Measurements from ENCODE around the gene GLS2. TPM values are rescaled to one million over a fixed set of nuclear protein-coding genes. Genes with fewer than 3 reads are reported as not detected.

GLS2 gene
- total RNA-seq, 4 donors from 2014 or later, result 2.1 to 3.1 (median 2.1) TPM; not detected in 1

DNA sequence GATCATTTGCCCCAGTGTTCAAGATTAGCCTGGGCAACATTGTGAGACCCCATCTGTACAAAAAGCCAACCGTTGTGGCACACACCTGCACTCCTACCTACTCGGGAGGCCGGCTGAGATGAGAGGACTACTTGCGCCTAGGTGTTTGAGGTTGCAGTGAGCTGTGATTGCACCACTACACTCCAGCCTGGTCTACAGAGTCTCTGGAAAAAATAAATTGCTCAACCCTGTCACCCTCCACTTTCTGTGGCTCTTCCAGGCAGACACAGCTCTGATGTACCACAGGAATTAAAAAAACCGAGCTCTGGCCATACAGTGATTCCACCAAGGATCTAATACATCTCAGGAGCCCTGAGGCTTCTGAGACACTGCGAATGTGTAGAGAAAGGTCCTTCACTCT is 53.1 kb downstream of the GLS2 start:
- Histone ChIP-seq H3K27ac (no peak overlapping the region), H3K36me3 (peaks cover 0 to 23% (median 0%) of the 10 kb centered on the region in 3 donors), H3K27me3 (no peaks in the 10 kb centered on the region), H3K4me3 (no peak overlapping the region), H3K9me3 (no peaks in the 10 kb centered on the region), H3K4me1 (no peaks in the 10 kb centered on the region)
- whole genome bisulfite sequencing, 2 donors, result 94 to 96% methylated on average over 6 of the region's 6 CpGs
- TF ChIP-seq EP300 (IDR thresholded peaks at IDR 0.05), result no peak
- no peak for TF ChIP-seq POLR2A (IDR thresholded peaks at IDR 0.05)
- TF ChIP-seq, protein P1, sequence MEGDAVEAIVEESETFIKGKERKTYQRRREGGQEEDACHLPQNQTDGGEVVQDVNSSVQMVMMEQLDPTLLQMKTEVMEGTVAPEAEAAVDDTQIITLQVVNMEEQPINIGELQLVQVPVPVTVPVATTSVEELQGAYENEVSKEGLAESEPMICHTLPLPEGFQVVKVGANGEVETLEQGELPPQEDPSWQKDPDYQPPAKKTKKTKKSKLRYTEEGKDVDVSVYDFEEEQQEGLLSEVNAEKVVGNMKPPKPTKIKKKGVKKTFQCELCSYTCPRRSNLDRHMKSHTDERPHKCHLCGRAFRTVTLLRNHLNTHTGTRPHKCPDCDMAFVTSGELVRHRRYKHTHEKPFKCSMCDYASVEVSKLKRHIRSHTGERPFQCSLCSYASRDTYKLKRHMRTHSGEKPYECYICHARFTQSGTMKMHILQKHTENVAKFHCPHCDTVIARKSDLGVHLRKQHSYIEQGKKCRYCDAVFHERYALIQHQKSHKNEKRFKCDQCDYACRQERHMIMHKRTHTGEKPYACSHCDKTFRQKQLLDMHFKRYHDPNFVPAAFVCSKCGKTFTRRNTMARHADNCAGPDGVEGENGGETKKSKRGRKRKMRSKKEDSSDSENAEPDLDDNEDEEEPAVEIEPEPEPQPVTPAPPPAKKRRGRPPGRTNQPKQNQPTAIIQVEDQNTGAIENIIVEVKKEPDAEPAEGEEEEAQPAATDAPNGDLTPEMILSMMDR (IDR thresholded peaks at IDR 0.05), result no peak
- DNase-seq (ENCODE audit: low spot score in 2 of 2), result no peak

DNA sequence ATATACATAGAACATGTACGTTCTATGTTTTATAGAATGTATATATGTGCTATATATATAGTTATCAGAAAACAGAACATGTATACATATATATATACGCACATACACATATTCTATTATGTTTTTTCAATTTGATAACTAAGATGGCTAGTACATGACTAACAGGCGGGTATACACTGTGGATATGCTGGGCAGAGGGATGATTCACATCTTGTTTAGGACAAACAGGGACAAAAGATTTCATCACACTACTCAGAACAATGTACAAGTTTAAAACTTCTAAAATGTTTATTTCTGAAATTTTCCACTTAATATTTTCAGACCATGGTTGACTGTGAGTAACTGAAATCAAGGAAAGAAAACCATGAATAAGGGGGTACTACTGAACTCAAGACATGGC is 56.1 kb downstream of the GLS2 start:
- no peaks in the 10 kb centered on the region for H3K27me3 ChIP-seq
- WGBS, 2 donors, result 90 to 96% methylated on average over 3 of the region's 3 CpGs
- no peak for DNase-seq (ENCODE audit: low spot score in 2 of 2)
- H3K36me3 ChIP-seq, result peaks cover 0 to 43% (median 0%) of the 10 kb centered on the region in 3 donors
- no peak overlapping the region for H3K27ac ChIP-seq
- H3K4me3 ChIP-seq, result no peak overlapping the region
- TF ChIP-seq EP300 (IDR thresholded peaks at IDR 0.05), result no peak
- TF ChIP-seq POLR2A (IDR thresholded peaks at IDR 0.05), result no peak
- TF ChIP-seq, protein P1 (IDR thresholded peaks at IDR 0.05), result no peak
- H3K9me3 ChIP-seq, result no peaks in the 10 kb centered on the region
- no peaks in the 10 kb centered on the region for H3K4me1 ChIP-seq

DNA sequence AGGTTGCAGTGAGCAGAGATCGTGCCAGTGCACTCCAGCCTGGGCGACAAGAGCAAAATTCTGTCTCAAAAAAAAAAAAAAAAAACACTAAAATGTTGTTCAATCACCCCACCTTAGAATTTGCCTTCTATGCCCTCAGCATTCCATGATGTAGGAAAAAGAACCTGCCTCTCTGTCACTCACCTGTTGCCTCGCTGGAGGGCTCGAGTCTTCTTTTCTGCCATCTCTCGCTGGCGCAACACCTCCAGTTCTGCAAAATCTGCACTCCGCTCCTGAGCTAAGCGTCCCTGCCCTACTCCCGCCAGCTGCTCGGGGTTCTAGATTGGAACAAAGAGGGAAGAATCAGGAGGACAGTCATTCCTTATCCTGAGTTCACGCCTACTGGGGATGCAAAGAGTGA is 56.7 kb downstream of the GLS2 start:
- Histone ChIP-seq H3K36me3 (peaks cover 0 to 47% (median 0%) of the 10 kb centered on the region in 3 donors), H3K27me3 (no peaks in the 10 kb centered on the region), H3K27ac (no peak overlapping the region), H3K4me1 (no peaks in the 10 kb centered on the region), H3K9me3 (no peaks in the 10 kb centered on the region), H3K4me3 (no peak overlapping the region)
- no peak for TF ChIP-seq EP300 (IDR thresholded peaks at IDR 0.05)
- no peak for TF ChIP-seq POLR2A (IDR thresholded peaks at IDR 0.05)
- TF ChIP-seq, protein P1 (IDR thresholded peaks at IDR 0.05), result no peak
- DNase-seq (ENCODE audit: low spot score in 2 of 2), result no peak
- WGBS, 2 donors, result 93 to 94% methylated on average over 11 of the region's 11 CpGs

DNA sequence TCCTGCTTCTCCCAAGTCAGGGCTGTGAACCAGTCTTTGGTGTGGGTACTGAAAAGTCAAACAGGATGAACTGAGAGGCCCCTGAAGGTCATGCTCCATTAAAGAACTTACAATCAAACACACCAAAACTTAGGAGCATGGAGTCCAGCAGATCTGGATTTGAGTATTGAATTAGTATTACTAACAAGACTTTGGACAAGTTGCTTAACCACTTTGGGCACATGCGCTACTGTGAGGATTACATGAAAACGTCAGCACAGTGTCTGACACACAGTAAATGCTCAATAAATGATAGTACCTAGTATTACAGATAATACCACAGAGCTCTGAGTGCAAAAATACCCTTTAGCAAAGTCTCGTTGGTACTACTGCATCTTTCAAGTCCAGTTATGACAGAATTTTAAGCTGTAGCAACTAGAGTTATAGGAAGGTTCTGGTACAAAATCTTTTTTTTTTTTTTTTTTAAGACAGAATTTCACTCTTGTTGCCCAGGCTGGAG is 62.0 kb downstream of the GLS2 start:
- DNase-seq (ENCODE audit: low spot score in 2 of 2), result no peak
- H3K36me3 ChIP-seq, result peaks cover 0 to 71% (median 0%) of the 10 kb centered on the region in 3 donors
- TF ChIP-seq, protein P1 (IDR thresholded peaks at IDR 0.05), result no peak
- no peak for TF ChIP-seq POLR2A (IDR thresholded peaks at IDR 0.05)
- TF ChIP-seq EP300 (IDR thresholded peaks at IDR 0.05), result no peak
- H3K9me3 ChIP-seq, result no peaks in the 10 kb centered on the region
- no peaks in the 10 kb centered on the region for H3K27me3 ChIP-seq
- H3K27ac ChIP-seq, result no peak overlapping the region
- 58 to 62% methylated on average over 3 of the region's 3 CpGs for WGBS, 2 donors
- no peak overlapping the region for H3K4me3 ChIP-seq
- no peaks in the 10 kb centered on the region for H3K4me1 ChIP-seq

DNA sequence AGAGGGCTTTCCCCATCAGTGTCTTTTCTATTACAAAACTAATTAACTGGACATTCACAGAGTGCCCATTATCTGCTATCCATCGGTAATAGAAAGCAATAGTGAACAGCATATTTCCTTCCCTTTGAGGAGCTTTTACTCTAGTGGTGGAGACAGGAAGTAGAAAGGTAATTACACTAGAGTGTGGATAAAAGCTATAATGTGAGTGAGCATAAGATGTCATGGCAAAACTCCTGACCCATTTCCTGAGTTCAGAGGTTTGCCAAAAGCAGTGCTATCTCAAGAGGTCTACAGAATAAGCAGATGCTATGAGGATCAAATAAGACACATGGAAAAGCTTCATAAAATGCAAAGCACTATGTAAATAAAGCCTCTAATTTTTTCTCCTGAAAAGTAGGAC is 62.8 kb downstream of the GLS2 start:
- TF ChIP-seq EP300 (IDR thresholded peaks at IDR 0.05), result no peak
- no peak for TF ChIP-seq POLR2A (IDR thresholded peaks at IDR 0.05)
- TF ChIP-seq, protein P1 (IDR thresholded peaks at IDR 0.05), result no peak
- DNase-seq (ENCODE audit: low spot score in 2 of 2), result no peak
- WGBS, 2 donors, result 63 to 75% methylated on average over 1 of the region's 1 CpG
- Histone ChIP-seq H3K27me3 (no peaks in the 10 kb centered on the region), H3K36me3 (peaks cover 0 to 72% (median 0%) of the 10 kb centered on the region in 3 donors), H3K27ac (no peak overlapping the region), H3K4me1 (no peaks in the 10 kb centered on the region), H3K9me3 (no peaks in the 10 kb centered on the region), H3K4me3 (no peak overlapping the region)

Other genes starting within 250 kb of the GLS2 start
- 10 to 100 TPM; 14.6 to 42.4 (median 23.9) TPM for gene ANKRD52, start 229.8 kb downstream of the GLS2 start, total RNA-seq
- 10 to 100 TPM; 14.0 to 26.1 (median 22.8) TPM for gene COQ10A, start 221.2 kb downstream of the GLS2 start, total RNA-seq
- 100 to 1,000 TPM in 1 of 4 donors, 10 to 100 TPM in 3; 63.7 to 112 (median 84.2) TPM for gene CS, start 187.8 kb downstream of the GLS2 start, total RNA-seq
- 100 to 1,000 TPM in 2 of 4 donors, 10 to 100 TPM in 2; 94.9 to 141 (median 109) TPM for gene CNPY2, start 172.2 kb downstream of the GLS2 start, total RNA-seq
- gene PAN2, start 154.2 kb downstream of the GLS2 start, total RNA-seq, result 10 to 100 TPM; 50.1 to 69.8 (median 63.5) TPM
- not detected for gene IL23A, start 149.3 kb downstream of the GLS2 start, total RNA-seq
- gene STAT2, start 128.1 kb downstream of the GLS2 start, total RNA-seq, result 100 to 1,000 TPM; 163 to 296 (median 239) TPM
- not detected for gene APOF, start 125.3 kb downstream of the GLS2 start, total RNA-seq
- gene TIMELESS, start 38.7 kb downstream of the GLS2 start, total RNA-seq, result 1 to 10 TPM; 3.6 to 5.1 (median 4.2) TPM
- gene MIP, start 33.5 kb downstream of the GLS2 start, total RNA-seq, result not detected
- 1 to 10 TPM; 2.4 to 3.1 (median 2.8) TPM for gene SPRYD4, start 19.6 kb downstream of the GLS2 start, total RNA-seq
- 10 to 100 TPM; 22.8 to 39.0 (median 31.8) TPM for gene RBMS2, start 33.7 kb upstream of the GLS2 start, total RNA-seq
- 100 to 1,000 TPM; 117 to 178 (median 159) TPM for gene BAZ2A, start 142.2 kb upstream of the GLS2 start, total RNA-seq
- 100 to 1,000 TPM; 293 to 326 (median 296) TPM for gene ATP5F1B, start 157.8 kb upstream of the GLS2 start, total RNA-seq
- gene PTGES3, start 200.1 kb upstream of the GLS2 start, total RNA-seq, result 10 to 100 TPM; 71.0 to 84.0 (median 77.2) TPM
- gene NACA, start 237.1 kb upstream of the GLS2 start, total RNA-seq, result 1,000 to 10,000 TPM in 1 of 4 donors, 100 to 1,000 TPM in 3; 829 to 1,085 (median 948) TPM